ENCODE data around the gene PPP6R2. TPM values are rescaled to one million over a fixed set of nuclear protein-coding genes. Genes with fewer than 3 reads are reported as not detected.

PPP6R2 gene
- total and polyA plus RNA-seq, 9 of the 15 experiments (the other 6 are each of a cell fraction or from before 2014, with no cell fraction given), result 0.32 to 39.8 (median 21.4) TPM

- TF ChIP-seq HDAC8 (tag; IDR thresholded peaks at IDR 0.05), result no peak
- no peak for TF ChIP-seq ZNF217 (CRISPR knock-in tag; IDR thresholded peaks at IDR 0.05)
- no peak for TF ChIP-seq ERF (CRISPR knock-in tag; IDR thresholded peaks at IDR 0.05)
- no peak for TF ChIP-seq MLX (CRISPR knock-in tag; conservative IDR thresholded peaks at IDR 0.05)
- no peak for TF ChIP-seq CGGBP1 (CRISPR knock-in tag; IDR thresholded peaks at IDR 0.05)
- TF ChIP-seq ZBTB26 (CRISPR knock-in tag; IDR thresholded peaks at IDR 0.05), result no peak
- TF ChIP-seq CTCFL (IDR thresholded peaks at IDR 0.05; ENCODE audit: borderline replicate concordance, insufficient read depth, low read depth, low read length, poor library complexity, severe bottlenecking), result no peak
- TF ChIP-seq TFE3 (CRISPR knock-in tag; IDR thresholded peaks at IDR 0.05), result no peak
- TF ChIP-seq TGIF2 (CRISPR knock-in tag; IDR thresholded peaks at IDR 0.05), result no peak
- no peak for TF ChIP-seq RBM22 (IDR thresholded peaks at IDR 0.05; ENCODE audit: low read depth, low read length, poor library complexity, severe bottlenecking)
- TF ChIP-seq PTTG1 (tag; IDR thresholded peaks at IDR 0.05; ENCODE audit: low read depth), result no peak
- no peak for TF ChIP-seq KDM4B (IDR thresholded peaks at IDR 0.05; ENCODE audit: borderline replicate concordance in 2 of 2, low read depth in 1 of 2)
- no peak for TF ChIP-seq ZBTB12 (CRISPR knock-in tag; IDR thresholded peaks at IDR 0.05)
- no peak for TF ChIP-seq MCM3 (IDR thresholded peaks at IDR 0.05)
- no peak for TF ChIP-seq ZKSCAN8 (CRISPR knock-in tag; IDR thresholded peaks at IDR 0.05)
- no peak for TF ChIP-seq ZNF436 (CRISPR knock-in tag; IDR thresholded peaks at IDR 0.05)
- no peak for TF ChIP-seq ZNF121 (CRISPR knock-in tag; conservative IDR thresholded peaks at IDR 0.05)
- no peak for TF ChIP-seq KAT2B (IDR thresholded peaks at IDR 0.05; ENCODE audit: low read depth, low read length)
- no peak for TF ChIP-seq TCFL5 (CRISPR knock-in tag; conservative IDR thresholded peaks at IDR 0.05)
These were observed 24.3 kb upstream of the PPP6R2 start (continued) for GRCh38 chr22:50318698-50319411.
